ENCODE data around the gene ACTRT2. TPM values are rescaled to one million over a fixed set of nuclear protein-coding genes. Genes with fewer than 3 reads are reported as not detected.

ACTRT2 gene
- total RNA-seq, 4 donors from 2014 or later, result not detected

- WGBS, result 77% methylated on average over 10 of the region's 10 CpGs
- Histone ChIP-seq H3K36me3 (no peaks in the 10 kb centered on the region), H3K4me3 (no peak overlapping the region), H3K27ac (no peak overlapping the region), H3K9me3 (peaks cover 18% of the 10 kb centered on the region), H3K27me3 (peaks cover 84% of the 10 kb centered on the region), H3K4me1 (no peaks in the 10 kb centered on the region)
- TF ChIP-seq EP300 (IDR thresholded peaks at IDR 0.05), result no peak
- TF ChIP-seq POLR2A (IDR thresholded peaks at IDR 0.05), result no peak
- TF ChIP-seq POLR2AphosphoS5 (IDR thresholded peaks at IDR 0.05), result no peak
- no peak for TF ChIP-seq CTCF (IDR thresholded peaks at IDR 0.05)
- no peak for DNase-seq (ENCODE audit: low spot score in 2 of 2)
Observed at GRCh38 chr1:3011127-3011526, 10.1 kb upstream of the ACTRT2 start.

GRCh38 chr1:3011631-3012455 is 9.4 kb upstream of the ACTRT2 start:
- Histone ChIP-seq H3K36me3 (no peaks in the 10 kb centered on the region), H3K27ac (no peak overlapping the region), H3K4me1 (no peaks in the 10 kb centered on the region), H3K9me3 (peaks cover 18% of the 10 kb centered on the region), H3K4me3 (no peak overlapping the region), H3K27me3 (peaks cover 86% of the 10 kb centered on the region)
- 37% methylated on average over 28 of the region's 46 CpGs for WGBS
- TF ChIP-seq POLR2A (IDR thresholded peaks at IDR 0.05) (no peak), POLR2AphosphoS5 (IDR thresholded peaks at IDR 0.05) (no peak), EP300 (IDR thresholded peaks at IDR 0.05) (no peak), CTCF (IDR thresholded peaks at IDR 0.05) (no peak)
- DNase-seq (ENCODE audit: low spot score in 2 of 2), result no peak

- TF ChIP-seq EP300 (IDR thresholded peaks at IDR 0.05), result no peak
- TF ChIP-seq CTCF (IDR thresholded peaks at IDR 0.05), result peak in 1 of 2 donors; percentile 86
- TF ChIP-seq POLR2A (IDR thresholded peaks at IDR 0.05), result no peak
- no peak for TF ChIP-seq POLR2AphosphoS5 (IDR thresholded peaks at IDR 0.05)
- Histone ChIP-seq H3K4me1 (no peaks in the 10 kb centered on the region), H3K4me3 (no peak overlapping the region), H3K9me3 (peaks cover 14% of the 10 kb centered on the region), H3K27ac (no peak overlapping the region), H3K27me3 (peaks cover 90% of the 10 kb centered on the region), H3K36me3 (no peaks in the 10 kb centered on the region)
- no peak for DNase-seq (ENCODE audit: low spot score in 2 of 2)
- 25% methylated on average over 23 of the region's 44 CpGs for WGBS
Observed at GRCh38 chr1:3012456-3013291, 8.6 kb upstream of the ACTRT2 start.

- H3K27me3 ChIP-seq, result peaks cover 95% of the 10 kb centered on the region
- WGBS, result 82% methylated on average over 15 of the region's 15 CpGs
- DNase-seq (ENCODE audit: low spot score in 2 of 2), result no peak
Observed at GRCh38 chr1:3013371-3014049, 7.8 kb upstream of the ACTRT2 start.

More at GRCh38 chr1:3013371-3014049, 7.8 kb upstream of the ACTRT2 start:
- no peak overlapping the region for H3K27ac ChIP-seq
- no peaks in the 10 kb centered on the region for H3K4me1 ChIP-seq
- TF ChIP-seq POLR2AphosphoS5 (IDR thresholded peaks at IDR 0.05) (no peak), POLR2A (IDR thresholded peaks at IDR 0.05) (no peak), EP300 (IDR thresholded peaks at IDR 0.05) (no peak), CTCF (IDR thresholded peaks at IDR 0.05) (no peak)
- H3K9me3 ChIP-seq, result peaks cover 10% of the 10 kb centered on the region
- no peaks in the 10 kb centered on the region for H3K36me3 ChIP-seq
- H3K4me3 ChIP-seq, result no peak overlapping the region

Data from suprapubic skin (tissue), 4 donors.